H1 (cell line): Measurements from ENCODE around the gene ABCD4. TPM values are rescaled to one million over a fixed set of nuclear protein-coding genes. Genes with fewer than 3 reads are reported as not detected.

Experiments
- CBX5 ChIP-seq: fragments of 300-800, 300-1000 bp; sonication (generic); IDR thresholded peaks from 2 replicates; pipeline ENCODE4 v1.7.1; 2016; ENCODE audit warnings: antibody characterized with exemption, low read length, low read depth
- CHD7 ChIP-seq: fragments of 300-600 bp; sonication (generic); IDR thresholded peaks from 2 replicates; pipeline ENCODE4 v1.7.1; 2012; ENCODE audit warnings: low read length, moderate library complexity, mild to moderate bottlenecking, inconsistent platforms; ENCODE audit not compliant: insufficient replicate concordance
- EZH2 ChIP-seq: fragments of 200-600 bp; sonication (generic); IDR thresholded peaks from 2 replicates; pipeline ENCODE4 v1.7.1; 2012; ENCODE audit warnings: low read depth, mild to moderate bottlenecking, moderate library complexity, low read length, inconsistent platforms; ENCODE audit not compliant: severe bottlenecking
- SP1 ChIP-seq: IDR thresholded peaks from 2 replicates; pipeline ENCODE4 v1.6.1; 2011; ENCODE audit warnings: low read depth, low read length
- polyA plus RNA-seq, 7 experiments: library from polyadenylated mRNA; depleted of rRNA in 3 of 7; stranded (reverse) in 5 of 7; unstranded in 2 of 7; fragments of >200 nt in 5 of 7; fragments of 200-250 nt in 2 of 7; gene quantifications; 1 replicate in 5 of 7; 2 replicates in 1 of 7; 4 replicates in 1 of 7; pipeline versions ENCODE4 v1.2.1 to v1.2.3, GENCODE V29; 2011 to 2013; ENCODE audit warnings: missing spikeins in 2 of 7, mixed read lengths in 2 of 7
- total RNA-seq: library from RNA; stranded (reverse); fragmentation: NEBNext Ultra II Directional; extraction: Animal tissue kit (Norgen Biotek cat#: 25700); gene quantifications from 2 replicates; pipeline ENCODE4 v1.2.1, GENCODE V29; 2021

The ABCD4 gene
- total and polyA plus RNA-seq, 2 of the 8 experiments (the other 6 are each of a cell fraction or from before 2014, with no cell fraction given) = 47.9 to 97.7 TPM

GRCh38 chr14:74297986-74298385 lies 4.7 kb downstream of the ABCD4 start (continued):
- TF ChIP-seq CHD7 = no peak
- TF ChIP-seq SP1 = no peak
- TF ChIP-seq EZH2 = no peak
- no peak for TF ChIP-seq CBX5
